ENCODE measurements around the gene PKHD1. TPM values are rescaled to one million over a fixed set of nuclear protein-coding genes. Genes with fewer than 3 reads are reported as not detected.

PKHD1 gene
- total RNA-seq, 1 experiment from 2014 or later = not detected

- no TSS peak for BruUV-seq (replicated peaks)
- no peak overlapping the region for H3K27ac Mint-ChIP-seq (ENCODE audit: low read depth, unreplicated experiment)
- ChIA-PET POLR2A (no interaction called here), CTCF (interaction anchor here (0.9 to 2.2 kb wide), 2 partner anchors 11 to 153 kb away, joined by 3 to 9 read pairs; no protein-coding TSS in a partner anchor)
- H3K4me1 Mint-ChIP-seq (ENCODE audit: insufficient read depth, unreplicated experiment) = no peaks in the 10 kb centered on the region
- intact Hi-C loops (cut with micrococcal nuclease) = no loop called here
- no peak overlapping the region for H3K4me3 Mint-ChIP-seq (ENCODE audit: unreplicated experiment)
- DNase-seq (ENCODE audit: unreplicated experiment) = no peak
- no peak for TF ChIP-seq CTCF (IDR thresholded peaks at IDR 0.05; ENCODE audit: unreplicated experiment)
- H3K36me3 Mint-ChIP-seq (ENCODE audit: insufficient read depth, unreplicated experiment) = no peaks in the 10 kb centered on the region
- peaks cover 13% of the 10 kb centered on the region for H3K27me3 Mint-ChIP-seq (ENCODE audit: insufficient read depth, unreplicated experiment)
- no peaks in the 10 kb centered on the region for H3K9me3 Mint-ChIP-seq (ENCODE audit: unreplicated experiment)
Measured at GRCh38 chr6:51866867-51867266, 220.5 kb downstream of the PKHD1 start.

GRCh38 chr6:51865996-51866395, 221.4 kb downstream of the PKHD1 start:
- Mint-ChIP-seq H3K27ac (ENCODE audit: low read depth, unreplicated experiment) (no peak overlapping the region), H3K27me3 (ENCODE audit: insufficient read depth, unreplicated experiment) (peaks cover 4% of the 10 kb centered on the region), H3K4me3 (ENCODE audit: unreplicated experiment) (no peak overlapping the region), H3K4me1 (ENCODE audit: insufficient read depth, unreplicated experiment) (no peaks in the 10 kb centered on the region), H3K9me3 (ENCODE audit: unreplicated experiment) (no peaks in the 10 kb centered on the region), H3K36me3 (ENCODE audit: insufficient read depth, unreplicated experiment) (no peaks in the 10 kb centered on the region)
- CTCF ChIA-PET = interaction anchor here (2.4 kb wide), 1 partner anchor 93 kb away, joined by 16 read pairs; no protein-coding TSS in a partner anchor
- POLR2A ChIA-PET = no interaction called here
- no peak for DNase-seq (ENCODE audit: unreplicated experiment)
- no peak for TF ChIP-seq CTCF (IDR thresholded peaks at IDR 0.05; ENCODE audit: unreplicated experiment)
- intact Hi-C loops (cut with micrococcal nuclease) = no loop called here
- no TSS peak for BruUV-seq (replicated peaks)

GRCh38 chr6:51865176-51865575, 222.2 kb downstream of the PKHD1 start:
- Mint-ChIP-seq H3K4me1 (ENCODE audit: insufficient read depth, unreplicated experiment) (no peaks in the 10 kb centered on the region), H3K27me3 (ENCODE audit: insufficient read depth, unreplicated experiment) (no peaks in the 10 kb centered on the region), H3K9me3 (ENCODE audit: unreplicated experiment) (no peaks in the 10 kb centered on the region), H3K4me3 (ENCODE audit: unreplicated experiment) (no peak overlapping the region), H3K36me3 (ENCODE audit: insufficient read depth, unreplicated experiment) (no peaks in the 10 kb centered on the region), H3K27ac (ENCODE audit: low read depth, unreplicated experiment) (no peak overlapping the region)
- no peak for DNase-seq (ENCODE audit: unreplicated experiment)
- ChIA-PET POLR2A (interaction anchor here (0.8 kb wide), 1 partner anchor 87 kb away, joined by 3 read pairs; no protein-coding TSS in a partner anchor), CTCF (interaction anchor here (1.4 to 2.4 kb wide), 2 partner anchors 9 to 94 kb away, joined by 8 to 16 read pairs; no protein-coding TSS in a partner anchor)
- TF ChIP-seq CTCF (IDR thresholded peaks at IDR 0.05; ENCODE audit: unreplicated experiment) = no peak
- intact Hi-C loops (cut with micrococcal nuclease) = no loop called here
- BruUV-seq (replicated peaks) = no TSS peak

GRCh38 chr6:51857134-51857533, 230.3 kb downstream of the PKHD1 start:
- Mint-ChIP-seq H3K36me3 (ENCODE audit: insufficient read depth, unreplicated experiment) (no peaks in the 10 kb centered on the region), H3K27me3 (ENCODE audit: insufficient read depth, unreplicated experiment) (no peaks in the 10 kb centered on the region), H3K4me1 (ENCODE audit: insufficient read depth, unreplicated experiment) (peaks cover 6% of the 10 kb centered on the region), H3K9me3 (ENCODE audit: unreplicated experiment) (no peaks in the 10 kb centered on the region), H3K27ac (ENCODE audit: low read depth, unreplicated experiment) (no peak overlapping the region), H3K4me3 (ENCODE audit: unreplicated experiment) (no peak overlapping the region)
- no TSS peak for BruUV-seq (replicated peaks)
- intact Hi-C loops (cut with micrococcal nuclease) = no loop called here
- no peak for TF ChIP-seq CTCF (IDR thresholded peaks at IDR 0.05; ENCODE audit: unreplicated experiment)
- no peak for DNase-seq (ENCODE audit: unreplicated experiment)
- ChIA-PET POLR2A (no interaction called here), CTCF (no interaction called here)

Data from MCF 10A (cell line).